Stimulated activated CD8-positive, alpha-beta memory T cell treated with anti-CD3 and anti-CD28 coated beads, Interleukin-4, amount 100 ng/mL, for 4 hours (primary cell): Measurements from ENCODE around the gene WSCD2.

Experiments used
- DNase-seq, 2 donors: peaks; one replicate each; pipeline ENCODE4 v3.0.0-alpha.2; 2020; ENCODE audit warnings: low read depth in 2 of 2, low spot score in 1 of 2

The WSCD2 gene

GRCh38 chr12:108297895-108298760 is 169.0 kb downstream of the WSCD2 start:
- DNase-seq, result no peak

DNA sequence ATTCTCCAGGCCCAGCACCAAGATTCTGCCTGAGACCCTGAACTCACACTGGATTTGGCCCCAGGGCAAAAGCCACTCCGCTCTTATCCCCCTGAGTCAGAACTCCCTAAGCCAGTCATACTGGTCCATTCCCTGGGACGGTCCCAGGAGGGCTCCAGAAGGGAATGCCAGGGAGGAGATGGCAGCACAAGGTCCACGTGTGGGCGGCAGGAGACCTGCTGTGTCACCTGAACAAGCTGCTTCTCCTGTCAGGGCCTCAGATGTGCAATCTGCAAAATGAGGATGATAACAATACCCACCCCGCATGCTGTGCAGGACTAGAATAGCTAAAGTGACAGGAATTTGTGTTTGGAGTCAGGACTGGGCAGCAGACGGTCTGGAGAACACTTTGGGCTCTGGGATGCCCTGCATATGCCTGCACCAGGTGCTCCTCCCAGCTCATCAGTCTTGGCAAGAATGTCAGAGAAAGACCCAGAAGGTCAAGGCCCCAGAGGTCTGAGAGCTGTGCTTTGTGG is 169.7 kb downstream of the WSCD2 start:
- DNase-seq, result no peak

GRCh38 chr12:108299516-108299915 is 170.4 kb downstream of the WSCD2 start:
- no peak for DNase-seq
